ENCODE results near the gene RALA.
"Not testable (repeated sequence)": the region's sequence is repeated elsewhere in the genome, so short reads cannot be mapped to it uniquely, and the experiment has no call there.

DNA sequence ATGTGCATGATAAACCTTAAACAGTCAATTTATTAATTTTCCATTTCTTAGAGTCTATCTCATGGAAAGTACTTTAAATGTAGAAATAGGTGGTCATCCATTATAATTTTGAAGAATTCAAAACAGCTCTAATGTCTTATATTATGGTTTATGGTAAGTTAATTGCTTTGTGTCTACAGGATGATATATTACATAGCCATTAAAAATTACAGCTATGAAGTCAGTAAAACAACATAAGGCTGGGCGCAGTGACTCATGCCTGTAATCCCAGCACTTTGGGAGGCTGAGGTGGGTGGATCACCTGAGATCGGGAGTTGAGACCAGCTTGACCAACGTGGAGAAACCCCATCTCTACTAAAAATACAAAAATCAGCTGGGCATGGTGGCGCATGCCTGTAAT, 44.9 kb downstream of the RALA start:
- not testable (repeated sequence) for TF ChIP-seq EZH2 (IDR thresholded peaks at IDR 0.05; ENCODE audit: borderline replicate concordance, low read length)
- TF ChIP-seq, protein P1, sequence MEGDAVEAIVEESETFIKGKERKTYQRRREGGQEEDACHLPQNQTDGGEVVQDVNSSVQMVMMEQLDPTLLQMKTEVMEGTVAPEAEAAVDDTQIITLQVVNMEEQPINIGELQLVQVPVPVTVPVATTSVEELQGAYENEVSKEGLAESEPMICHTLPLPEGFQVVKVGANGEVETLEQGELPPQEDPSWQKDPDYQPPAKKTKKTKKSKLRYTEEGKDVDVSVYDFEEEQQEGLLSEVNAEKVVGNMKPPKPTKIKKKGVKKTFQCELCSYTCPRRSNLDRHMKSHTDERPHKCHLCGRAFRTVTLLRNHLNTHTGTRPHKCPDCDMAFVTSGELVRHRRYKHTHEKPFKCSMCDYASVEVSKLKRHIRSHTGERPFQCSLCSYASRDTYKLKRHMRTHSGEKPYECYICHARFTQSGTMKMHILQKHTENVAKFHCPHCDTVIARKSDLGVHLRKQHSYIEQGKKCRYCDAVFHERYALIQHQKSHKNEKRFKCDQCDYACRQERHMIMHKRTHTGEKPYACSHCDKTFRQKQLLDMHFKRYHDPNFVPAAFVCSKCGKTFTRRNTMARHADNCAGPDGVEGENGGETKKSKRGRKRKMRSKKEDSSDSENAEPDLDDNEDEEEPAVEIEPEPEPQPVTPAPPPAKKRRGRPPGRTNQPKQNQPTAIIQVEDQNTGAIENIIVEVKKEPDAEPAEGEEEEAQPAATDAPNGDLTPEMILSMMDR (IDR thresholded peaks at IDR 0.05; ENCODE audit: low read length) = not testable (repeated sequence)
